CD4-positive, alpha-beta T cell treated with Interleukin-17A for 1 hour (primary cell): ENCODE data around the gene OAF.

Source experiments
- DNase-seq: peaks from one replicate; pipeline ENCODE4 v3.0.0-alpha.2; 2020

OAF gene

GRCh38 chr11:120205596-120206161 lies 5.2 kb upstream of the OAF start:
- DNase-seq = no peak

GRCh38 chr11:120207512-120207911 lies 3.3 kb upstream of the OAF start:
- no peak for DNase-seq

- no peak for DNase-seq
Observed at GRCh38 chr11:120208001-120208441, 2.8 kb upstream of the OAF start.

- no peak for DNase-seq
Observed at GRCh38 chr11:120208777-120209176, 2.1 kb upstream of the OAF start.

- no peak for DNase-seq
Observed at GRCh38 chr11:120209746-120210625, 846 bp upstream of the OAF start.

- no peak for DNase-seq
Observed at GRCh38 chr11:120211522-120212258, 858 bp downstream of the OAF start.

DNA sequence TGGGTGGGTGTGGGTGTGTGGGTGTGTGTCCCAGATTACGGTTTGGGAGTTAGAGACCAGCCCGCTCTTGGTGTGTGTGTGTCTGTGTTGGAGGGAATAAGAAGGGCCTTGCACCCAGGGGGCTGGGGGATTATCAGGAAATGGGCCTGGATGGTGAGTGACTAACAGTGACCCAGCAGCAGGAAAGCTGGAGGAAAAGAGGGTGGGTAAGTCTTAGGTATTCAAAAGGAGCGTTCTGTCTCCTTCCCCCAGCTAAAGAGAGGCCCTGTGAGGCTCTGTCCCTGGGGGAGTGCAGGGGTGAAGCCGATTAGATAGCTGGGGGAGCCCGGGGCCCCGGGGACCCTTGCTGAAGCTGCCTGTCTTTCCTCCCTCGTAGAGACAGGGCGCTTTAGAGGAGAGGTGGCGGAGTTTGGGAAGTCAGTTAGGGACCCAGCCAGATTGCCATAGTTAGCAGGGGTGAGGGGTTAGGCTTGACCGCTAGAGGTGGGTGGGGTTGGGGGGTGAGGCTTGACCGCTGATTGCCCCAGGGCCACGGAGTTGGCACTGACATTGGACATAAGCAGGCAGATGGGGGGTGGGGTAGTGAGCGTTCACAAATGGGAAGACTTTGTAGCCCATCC lies 1.5 kb downstream of the OAF start:
- DNase-seq = no peak

GRCh38 chr11:120212926-120213325 lies 2.1 kb downstream of the OAF start:
- no peak for DNase-seq

DNA sequence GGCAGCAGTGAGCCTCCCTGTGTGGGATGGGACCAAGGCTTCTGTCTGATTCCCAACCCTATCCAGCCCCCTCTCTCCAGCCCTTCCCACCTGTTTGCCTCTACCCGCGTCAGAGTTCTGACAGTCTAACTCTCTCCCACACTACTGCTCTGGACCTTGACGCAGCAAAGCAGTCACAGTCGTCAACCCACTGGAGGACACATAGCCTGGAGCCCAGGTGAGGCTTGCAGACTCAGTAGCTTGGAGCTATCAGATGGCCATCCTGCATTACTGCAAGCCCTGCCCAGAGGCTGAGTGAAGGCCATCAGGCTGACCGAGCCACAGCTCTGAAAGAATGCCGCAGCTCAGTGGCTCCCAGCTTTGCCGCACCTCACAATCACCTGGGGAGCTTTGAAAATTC lies 3.7 kb downstream of the OAF start:
- DNase-seq = no peak

GRCh38 chr11:120215634-120216033 lies 4.8 kb downstream of the OAF start:
- no peak for DNase-seq

DNA sequence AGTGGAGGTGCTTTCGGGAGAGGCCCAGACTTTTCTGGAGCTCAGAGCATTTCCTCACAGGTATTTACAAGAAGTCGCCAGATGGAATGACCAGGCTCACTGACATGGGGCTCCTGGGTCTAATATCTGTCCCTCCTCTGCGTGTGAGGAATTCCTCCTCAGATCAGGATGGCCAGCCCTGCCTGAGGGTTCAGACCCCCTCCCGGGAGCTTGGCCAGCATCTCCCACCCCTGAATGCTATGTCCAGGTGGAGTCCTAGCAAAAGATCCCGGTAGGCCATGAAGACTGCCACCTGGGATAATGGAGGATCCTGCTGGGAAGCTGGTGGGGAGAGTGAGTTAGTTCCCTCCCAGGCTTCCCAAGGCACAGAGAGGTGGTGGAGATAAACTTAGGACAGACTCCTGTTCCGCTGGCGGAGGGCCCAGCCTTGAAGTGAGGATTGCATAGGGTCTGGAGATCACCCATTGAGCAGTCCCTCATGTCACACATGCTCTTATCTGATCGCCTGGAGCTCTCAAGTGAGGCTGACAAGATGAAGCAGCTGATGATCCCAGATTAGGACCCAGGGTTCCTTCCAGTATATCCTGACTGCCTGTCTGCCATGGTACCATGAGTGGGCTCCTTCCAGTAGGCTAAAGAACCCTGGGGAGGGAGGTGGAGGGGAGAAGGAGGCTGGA lies 5.7 kb downstream of the OAF start:
- DNase-seq = no peak

DNA sequence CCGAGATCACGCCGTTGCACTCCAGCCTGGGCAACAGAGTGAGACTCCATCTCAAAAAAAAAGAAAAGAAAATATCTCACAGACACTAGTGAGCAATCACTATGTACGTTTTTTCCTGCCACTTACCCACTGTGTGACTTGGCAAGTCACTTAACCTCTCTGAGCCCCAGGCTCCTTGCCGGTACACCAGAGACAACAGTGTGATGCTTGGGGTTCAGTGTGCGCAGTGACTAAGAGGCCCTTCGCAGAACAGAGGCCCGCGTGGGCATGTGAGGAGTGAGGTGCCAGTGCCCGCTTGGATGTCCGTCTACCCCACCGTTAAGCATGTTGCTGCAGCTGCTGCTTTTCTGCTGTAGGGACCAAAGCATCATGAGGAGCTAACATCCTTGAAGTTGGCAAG lies 6.7 kb downstream of the OAF start:
- DNase-seq = no peak

- DNase-seq = no peak
Observed at GRCh38 chr11:120217941-120218694, 7.3 kb downstream of the OAF start.

DNA sequence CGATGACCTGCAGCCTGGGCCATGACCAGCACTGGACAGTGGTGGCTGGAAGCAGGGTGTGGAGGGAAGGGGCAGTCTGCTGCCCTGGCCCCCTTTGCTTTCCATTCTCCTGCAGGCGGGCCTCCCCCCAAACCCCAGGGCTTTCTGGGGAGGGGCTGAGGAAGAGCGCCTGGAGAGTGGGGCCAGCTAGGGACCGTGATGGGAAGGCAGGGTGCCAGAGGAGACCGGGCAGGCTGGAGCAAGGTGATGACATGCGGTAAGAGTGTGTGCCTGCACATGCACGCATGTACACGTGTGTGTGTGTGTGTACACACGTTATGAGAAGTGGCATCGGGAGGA lies 7.8 kb downstream of the OAF start:
- DNase-seq = no peak

GRCh38 chr11:120219232-120219937 lies 8.6 kb downstream of the OAF start:
- DNase-seq = no peak

GRCh38 chr11:120219938-120220746 lies 9.3 kb downstream of the OAF start:
- no peak for DNase-seq

- no peak for DNase-seq
Observed at GRCh38 chr11:120220747-120221037, 9.9 kb downstream of the OAF start.

- DNase-seq = no peak
Observed at GRCh38 chr11:120221115-120221752, 10.4 kb downstream of the OAF start.

DNA sequence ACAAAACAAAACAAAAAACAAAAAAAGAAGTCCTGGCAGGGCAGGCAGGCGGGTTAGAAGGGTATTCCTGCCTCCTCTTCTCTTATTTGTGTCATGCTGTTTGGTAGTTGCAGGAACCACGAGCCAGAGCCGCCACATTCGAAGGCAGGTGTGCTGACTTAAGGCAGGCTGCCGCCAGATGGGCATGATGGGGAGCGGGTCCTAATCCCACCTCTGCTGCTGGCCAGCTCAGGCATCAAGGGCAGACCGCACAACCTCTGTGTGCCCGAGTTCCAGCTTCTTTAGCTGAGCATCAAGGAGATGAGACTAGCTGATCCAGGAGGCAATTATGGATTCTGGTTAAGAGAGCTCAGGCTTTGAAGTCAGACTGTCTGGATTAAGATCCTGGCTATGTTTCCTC lies 12.1 kb downstream of the OAF start:
- no peak for DNase-seq

- DNase-seq = no peak
Observed at GRCh38 chr11:120223793-120224192, 13.0 kb downstream of the OAF start.
